ENCODE data around the gene CAMK2A. TPM values are rescaled to one million over a fixed set of nuclear protein-coding genes. Genes with fewer than 3 reads are reported as not detected.

Gene CAMK2A
- total and polyA plus RNA-seq, 2 experiments from 2014 or later, result 1.2 to 2.6 TPM

DNA sequence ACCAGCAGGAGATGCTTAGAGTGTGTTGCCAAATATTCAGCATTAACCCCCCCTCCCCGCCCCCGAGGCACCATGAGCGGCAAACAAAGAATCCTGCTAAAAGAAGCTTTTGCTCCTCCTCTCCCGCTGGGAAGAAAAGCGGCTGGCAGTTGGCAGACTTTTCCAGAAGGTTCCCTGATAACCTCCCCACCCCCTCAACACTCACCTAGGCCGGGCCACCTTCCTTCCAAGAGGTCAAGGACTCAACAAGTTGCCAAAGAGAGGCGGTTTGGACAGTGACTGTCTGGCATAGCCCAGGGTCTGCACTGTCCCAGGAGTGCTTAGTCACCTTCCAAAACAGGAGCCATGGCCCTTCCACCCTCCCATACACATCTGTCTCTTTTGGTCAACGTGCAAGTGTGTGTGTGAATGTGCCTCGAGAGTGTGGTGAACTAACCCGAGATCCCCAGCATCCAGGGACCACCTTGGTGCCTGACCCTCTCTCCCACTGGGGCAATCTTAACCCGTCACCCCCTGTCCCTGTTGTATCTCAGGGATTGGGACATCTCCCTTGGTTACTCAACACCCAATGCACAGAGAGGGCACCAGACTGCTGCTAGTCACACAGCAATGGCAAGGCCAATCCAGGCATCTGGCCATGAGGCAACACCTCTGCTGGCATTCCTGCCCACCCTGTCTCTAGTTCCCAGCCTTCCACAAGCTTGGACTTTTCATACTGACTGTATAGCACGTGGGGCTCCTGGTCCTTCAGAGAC, 18.9 kb downstream of the CAMK2A start:
- Histone ChIP-seq H3K4me2 (no peak overlapping the region), H3K4me3 (no peak overlapping the region), H4K20me1 (ENCODE audit: insufficient read depth, poor library complexity, severe bottlenecking) (no peaks in the 10 kb centered on the region), H3K27me3 (no peaks in the 10 kb centered on the region), H3K9me2 (replicated peaks; ENCODE audit: insufficient read depth) (no peaks in the 10 kb centered on the region), H2AFZ (no peak overlapping the region), H3K36me3 (replicated peaks; ENCODE audit: insufficient read depth, low read depth) (no peaks in the 10 kb centered on the region), H3K27ac (no peak overlapping the region), H3K9me3 (ENCODE audit: low read depth) (no peaks in the 10 kb centered on the region), H3K4me1 (ENCODE audit: insufficient read depth) (no peaks in the 10 kb centered on the region), H3K79me2 (no peaks in the 10 kb centered on the region)
- no peak for DNase-seq (ENCODE audit: low spot score)
- TF ChIP-seq EZH2 (IDR thresholded peaks at IDR 0.05; ENCODE audit: borderline replicate concordance) (no peak), EZH2phosphoT487 (IDR thresholded peaks at IDR 0.05; ENCODE audit: low read depth, severe bottlenecking, unreplicated experiment) (no peak)
- TF ChIP-seq, protein P1, sequence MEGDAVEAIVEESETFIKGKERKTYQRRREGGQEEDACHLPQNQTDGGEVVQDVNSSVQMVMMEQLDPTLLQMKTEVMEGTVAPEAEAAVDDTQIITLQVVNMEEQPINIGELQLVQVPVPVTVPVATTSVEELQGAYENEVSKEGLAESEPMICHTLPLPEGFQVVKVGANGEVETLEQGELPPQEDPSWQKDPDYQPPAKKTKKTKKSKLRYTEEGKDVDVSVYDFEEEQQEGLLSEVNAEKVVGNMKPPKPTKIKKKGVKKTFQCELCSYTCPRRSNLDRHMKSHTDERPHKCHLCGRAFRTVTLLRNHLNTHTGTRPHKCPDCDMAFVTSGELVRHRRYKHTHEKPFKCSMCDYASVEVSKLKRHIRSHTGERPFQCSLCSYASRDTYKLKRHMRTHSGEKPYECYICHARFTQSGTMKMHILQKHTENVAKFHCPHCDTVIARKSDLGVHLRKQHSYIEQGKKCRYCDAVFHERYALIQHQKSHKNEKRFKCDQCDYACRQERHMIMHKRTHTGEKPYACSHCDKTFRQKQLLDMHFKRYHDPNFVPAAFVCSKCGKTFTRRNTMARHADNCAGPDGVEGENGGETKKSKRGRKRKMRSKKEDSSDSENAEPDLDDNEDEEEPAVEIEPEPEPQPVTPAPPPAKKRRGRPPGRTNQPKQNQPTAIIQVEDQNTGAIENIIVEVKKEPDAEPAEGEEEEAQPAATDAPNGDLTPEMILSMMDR (IDR thresholded peaks at IDR 0.05; ENCODE audit: poor library complexity), result no peak
- WGBS (ENCODE audit: low lambda C conversion rate, missing lambda C conversion rate), result 64% methylated on average over 12 of the region's 12 CpGs

DNA sequence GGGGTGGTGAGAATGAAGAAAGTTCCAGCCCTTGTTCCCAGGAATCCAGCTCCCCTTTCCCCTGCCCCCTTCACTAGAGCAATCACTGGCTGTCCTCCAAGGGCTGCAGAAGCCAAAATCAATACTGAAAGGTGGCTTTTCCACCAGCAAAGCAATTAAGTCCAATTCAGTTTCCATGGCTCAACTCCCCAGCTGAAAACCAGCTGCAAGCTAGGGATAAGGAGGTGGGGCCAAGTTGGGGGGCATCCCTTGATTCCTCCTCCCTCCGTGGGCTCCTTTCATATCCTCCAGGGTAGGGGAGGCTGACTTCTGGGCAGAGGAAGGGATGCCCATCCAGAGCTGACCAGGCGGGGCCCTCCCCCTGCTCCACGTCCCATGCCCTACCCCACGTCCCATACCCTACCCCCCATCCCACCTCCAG, 22.7 kb downstream of the CAMK2A start:
- Histone ChIP-seq H3K4me3 (no peak overlapping the region), H3K4me1 (ENCODE audit: insufficient read depth) (peaks cover 6% of the 10 kb centered on the region), H2AFZ (no peak overlapping the region), H3K9me3 (ENCODE audit: low read depth) (no peaks in the 10 kb centered on the region), H3K27ac (no peak overlapping the region), H3K36me3 (replicated peaks; ENCODE audit: insufficient read depth, low read depth) (no peaks in the 10 kb centered on the region), H3K27me3 (no peaks in the 10 kb centered on the region), H3K79me2 (no peaks in the 10 kb centered on the region), H4K20me1 (ENCODE audit: insufficient read depth, poor library complexity, severe bottlenecking) (no peaks in the 10 kb centered on the region), H3K9me2 (replicated peaks; ENCODE audit: insufficient read depth) (no peaks in the 10 kb centered on the region), H3K4me2 (no peak overlapping the region)
- DNase-seq (ENCODE audit: low spot score), result no peak
- TF ChIP-seq, protein P1 (IDR thresholded peaks at IDR 0.05; ENCODE audit: poor library complexity), result no peak
- TF ChIP-seq EZH2phosphoT487 (IDR thresholded peaks at IDR 0.05; ENCODE audit: low read depth, severe bottlenecking, unreplicated experiment) (no peak), EZH2 (IDR thresholded peaks at IDR 0.05; ENCODE audit: borderline replicate concordance) (no peak)
- WGBS (ENCODE audit: low lambda C conversion rate, missing lambda C conversion rate), result 93% methylated on average over 3 of the region's 4 CpGs

DNA sequence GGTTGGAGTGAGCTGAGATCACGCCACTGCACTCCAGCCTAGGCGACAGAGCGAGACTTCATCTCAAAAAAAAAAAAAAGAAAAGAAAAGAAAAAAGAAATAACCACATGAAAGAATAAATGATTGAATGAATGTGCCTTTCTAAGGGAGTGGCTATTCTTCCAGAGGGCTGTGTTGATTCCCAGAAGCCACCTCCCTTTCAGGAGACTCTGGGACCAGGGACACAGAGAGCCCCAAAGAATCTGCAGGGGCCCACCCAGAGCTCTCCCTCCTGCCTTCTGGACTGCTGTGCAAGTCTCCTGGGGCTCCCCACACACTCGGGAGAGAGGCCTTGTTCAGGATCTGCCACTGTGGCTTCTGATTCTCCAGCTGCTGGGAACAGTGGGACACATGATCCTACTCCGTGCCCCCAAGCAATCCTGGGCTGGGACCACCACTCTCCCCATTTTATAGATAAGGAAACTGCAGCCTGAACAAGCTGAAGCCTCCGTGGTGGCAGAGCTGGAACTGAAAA, 23.6 kb downstream of the CAMK2A start:
- no peak for DNase-seq (ENCODE audit: low spot score)
- H4K20me1 ChIP-seq (ENCODE audit: insufficient read depth, poor library complexity, severe bottlenecking), result no peaks in the 10 kb centered on the region
- TF ChIP-seq EZH2 (IDR thresholded peaks at IDR 0.05; ENCODE audit: borderline replicate concordance) (no peak), EZH2phosphoT487 (IDR thresholded peaks at IDR 0.05; ENCODE audit: low read depth, severe bottlenecking, unreplicated experiment) (no peak)
- TF ChIP-seq, protein P1 (IDR thresholded peaks at IDR 0.05; ENCODE audit: poor library complexity), result no peak
- no peaks in the 10 kb centered on the region for H3K36me3 ChIP-seq (replicated peaks; ENCODE audit: insufficient read depth, low read depth)
- no peak overlapping the region for H3K4me2 ChIP-seq
- H3K27me3 ChIP-seq, result no peaks in the 10 kb centered on the region
- H3K4me1 ChIP-seq (ENCODE audit: insufficient read depth), result peaks cover 6% of the 10 kb centered on the region
- no peak overlapping the region for H3K27ac ChIP-seq
- no peaks in the 10 kb centered on the region for H3K9me2 ChIP-seq (replicated peaks; ENCODE audit: insufficient read depth)
- H3K9me3 ChIP-seq (ENCODE audit: low read depth), result no peaks in the 10 kb centered on the region
- no peak overlapping the region for H3K4me3 ChIP-seq
- H2AFZ ChIP-seq, result no peak overlapping the region
- H3K79me2 ChIP-seq, result no peaks in the 10 kb centered on the region
- WGBS (ENCODE audit: low lambda C conversion rate, missing lambda C conversion rate), result 78% methylated on average over 6 of the region's 6 CpGs
